Measurements from ENCODE around the gene AMY1C. TPM values are rescaled to one million over a fixed set of nuclear protein-coding genes. Genes with fewer than 3 reads are reported as not detected.
"Not testable (repeated sequence)": the region's sequence is repeated elsewhere in the genome, so short reads cannot be mapped to it uniquely, and the experiment has no call there.

AMY1C gene
- total and polyA plus RNA-seq, 2 donors (not counting 3 experiments of a cell fraction or from before 2014, with no cell fraction given), result not detected

- H3K4me1 ChIP-seq (ENCODE audit: control insufficient read depth, extremely low read depth, insufficient read depth, low read length); H2AFZ ChIP-seq (ENCODE audit: low read depth, low read length); H3K9ac ChIP-seq (replicated peaks; ENCODE audit: extremely low read depth, insufficient read depth, low read length); H4K20me1 ChIP-seq (replicated peaks; ENCODE audit: control insufficient read depth, extremely low read depth, insufficient read depth, low read length); H3K27me3 ChIP-seq (ENCODE audit: control insufficient read depth in 2 of 2, insufficient read depth in 2 of 2, low read length in 2 of 2); H3K4me2 ChIP-seq (ENCODE audit: insufficient read depth, low read length); H3K27ac ChIP-seq (ENCODE audit: insufficient read depth, low read depth, low read length); dilution Hi-C loops (cut with MboI; ENCODE audit: extremely low pct_ligation_motif_present, low sequenced_read_pairs); H3K9me3 ChIP-seq (replicated peaks; ENCODE audit: control insufficient read depth, insufficient read depth, low read length); H3K79me2 ChIP-seq (ENCODE audit: control insufficient read depth, insufficient read depth, low read length); FAIRE-seq; CTCF ChIA-PET; POLR2A ChIA-PET; DNase-seq (ENCODE audit: low read depth, low spot score); H3K4me3 ChIP-seq (replicated peaks in 1 of 3; ENCODE audit: insufficient read depth in 1 of 3, low read depth in 1 of 3, low read length in 3 of 3); H3K9me1 ChIP-seq (replicated peaks; ENCODE audit: control insufficient read depth, extremely low read depth, insufficient read depth, low read length); BruUV-seq (replicated peaks); H3K36me3 ChIP-seq (ENCODE audit: control insufficient read depth in 2 of 2, extremely low read depth in 1 of 2, insufficient read depth in 2 of 2, low read length in 2 of 2); intact Hi-C loops (cut with micrococcal nuclease): not testable (repeated sequence)
Observed at GRCh38 chr1:103738031-103738430, 11.7 kb upstream of the AMY1C start.

GRCh38 chr1:103744449-103744848 lies 5.2 kb upstream of the AMY1C start:
- BruUV-seq (replicated peaks); H3K9ac ChIP-seq (replicated peaks; ENCODE audit: extremely low read depth, insufficient read depth, low read length); FAIRE-seq; H3K27ac ChIP-seq (ENCODE audit: insufficient read depth, low read depth, low read length); H3K4me3 ChIP-seq (replicated peaks in 1 of 3; ENCODE audit: insufficient read depth in 1 of 3, low read depth in 1 of 3, low read length in 3 of 3); CTCF ChIA-PET; H4K20me1 ChIP-seq (replicated peaks; ENCODE audit: control insufficient read depth, extremely low read depth, insufficient read depth, low read length); H3K27me3 ChIP-seq (ENCODE audit: control insufficient read depth in 2 of 2, insufficient read depth in 2 of 2, low read length in 2 of 2); dilution Hi-C loops (cut with MboI; ENCODE audit: extremely low pct_ligation_motif_present, low sequenced_read_pairs); POLR2A ChIA-PET; H3K9me1 ChIP-seq (replicated peaks; ENCODE audit: control insufficient read depth, extremely low read depth, insufficient read depth, low read length); H3K4me1 ChIP-seq (ENCODE audit: control insufficient read depth, extremely low read depth, insufficient read depth, low read length); H3K9me3 ChIP-seq (replicated peaks; ENCODE audit: control insufficient read depth, insufficient read depth, low read length); DNase-seq (ENCODE audit: low read depth, low spot score); H3K36me3 ChIP-seq (ENCODE audit: control insufficient read depth in 2 of 2, extremely low read depth in 1 of 2, insufficient read depth in 2 of 2, low read length in 2 of 2); H3K79me2 ChIP-seq (ENCODE audit: control insufficient read depth, insufficient read depth, low read length); intact Hi-C loops (cut with micrococcal nuclease); H2AFZ ChIP-seq (ENCODE audit: low read depth, low read length); H3K4me2 ChIP-seq (ENCODE audit: insufficient read depth, low read length): not testable (repeated sequence)

- intact Hi-C loops (cut with micrococcal nuclease); H3K27ac ChIP-seq (ENCODE audit: insufficient read depth, low read depth, low read length); H3K9me1 ChIP-seq (replicated peaks; ENCODE audit: control insufficient read depth, extremely low read depth, insufficient read depth, low read length); H3K4me1 ChIP-seq (ENCODE audit: control insufficient read depth, extremely low read depth, insufficient read depth, low read length); H3K9me3 ChIP-seq (replicated peaks; ENCODE audit: control insufficient read depth, insufficient read depth, low read length); H3K27me3 ChIP-seq (ENCODE audit: control insufficient read depth in 2 of 2, insufficient read depth in 2 of 2, low read length in 2 of 2); H3K4me3 ChIP-seq (replicated peaks in 1 of 3; ENCODE audit: insufficient read depth in 1 of 3, low read depth in 1 of 3, low read length in 3 of 3); POLR2A ChIA-PET; H4K20me1 ChIP-seq (replicated peaks; ENCODE audit: control insufficient read depth, extremely low read depth, insufficient read depth, low read length); H3K4me2 ChIP-seq (ENCODE audit: insufficient read depth, low read length); H3K36me3 ChIP-seq (ENCODE audit: control insufficient read depth in 2 of 2, extremely low read depth in 1 of 2, insufficient read depth in 2 of 2, low read length in 2 of 2); H3K9ac ChIP-seq (replicated peaks; ENCODE audit: extremely low read depth, insufficient read depth, low read length); FAIRE-seq; H3K79me2 ChIP-seq (ENCODE audit: control insufficient read depth, insufficient read depth, low read length); dilution Hi-C loops (cut with MboI; ENCODE audit: extremely low pct_ligation_motif_present, low sequenced_read_pairs); H2AFZ ChIP-seq (ENCODE audit: low read depth, low read length); CTCF ChIA-PET; DNase-seq (ENCODE audit: low read depth, low spot score); BruUV-seq (replicated peaks): not testable (repeated sequence)
Observed at GRCh38 chr1:103745040-103745439, 4.7 kb upstream of the AMY1C start.

- dilution Hi-C loops (cut with MboI; ENCODE audit: extremely low pct_ligation_motif_present, low sequenced_read_pairs); H3K27me3 ChIP-seq (ENCODE audit: control insufficient read depth in 2 of 2, insufficient read depth in 2 of 2, low read length in 2 of 2); H3K4me2 ChIP-seq (ENCODE audit: insufficient read depth, low read length); H3K4me3 ChIP-seq (replicated peaks in 1 of 3; ENCODE audit: insufficient read depth in 1 of 3, low read depth in 1 of 3, low read length in 3 of 3); H4K20me1 ChIP-seq (replicated peaks; ENCODE audit: control insufficient read depth, extremely low read depth, insufficient read depth, low read length); intact Hi-C loops (cut with micrococcal nuclease); CTCF ChIA-PET; H3K9me3 ChIP-seq (replicated peaks; ENCODE audit: control insufficient read depth, insufficient read depth, low read length); POLR2A ChIA-PET; H3K9me1 ChIP-seq (replicated peaks; ENCODE audit: control insufficient read depth, extremely low read depth, insufficient read depth, low read length); H3K27ac ChIP-seq (ENCODE audit: insufficient read depth, low read depth, low read length); DNase-seq (ENCODE audit: low read depth, low spot score); H3K36me3 ChIP-seq (ENCODE audit: control insufficient read depth in 2 of 2, extremely low read depth in 1 of 2, insufficient read depth in 2 of 2, low read length in 2 of 2); BruUV-seq (replicated peaks); H3K79me2 ChIP-seq (ENCODE audit: control insufficient read depth, insufficient read depth, low read length); H3K9ac ChIP-seq (replicated peaks; ENCODE audit: extremely low read depth, insufficient read depth, low read length); H2AFZ ChIP-seq (ENCODE audit: low read depth, low read length); FAIRE-seq; H3K4me1 ChIP-seq (ENCODE audit: control insufficient read depth, extremely low read depth, insufficient read depth, low read length): not testable (repeated sequence)
Observed at GRCh38 chr1:103748273-103748672, 1.4 kb upstream of the AMY1C start.
